ENCODE data around the gene MYO16.
"Not testable (repeated sequence)": the region's sequence is repeated elsewhere in the genome, so short reads cannot be mapped to it uniquely, and the experiment has no call there.

Gene MYO16

GRCh38 chr13:109091249-109091648 lies 461.8 kb downstream of the MYO16 start:
- H3K4me1 ChIP-seq (ENCODE audit: control insufficient read depth in 2 of 2, insufficient read depth in 2 of 2, low read length in 2 of 2) = no peaks in the 10 kb centered on the region

GRCh38 chr13:109092186-109092585 lies 462.8 kb downstream of the MYO16 start:
- H3K36me3 ChIP-seq (ENCODE audit: control insufficient read depth in 2 of 2, insufficient read depth in 2 of 2, low read length in 2 of 2); H3K4me1 ChIP-seq (ENCODE audit: control insufficient read depth in 2 of 2, insufficient read depth in 2 of 2, low read length in 2 of 2); H3K27ac ChIP-seq (ENCODE audit: low read depth in 2 of 2, low read length in 2 of 2); H3K4me3 ChIP-seq (ENCODE audit: low read length in 2 of 2); H3K9ac ChIP-seq (ENCODE audit: low read depth in 1 of 2, low read length in 2 of 2); H3K9me3 ChIP-seq (ENCODE audit: control insufficient read depth in 2 of 2, low read length in 2 of 2); H3K27me3 ChIP-seq (ENCODE audit: control insufficient read depth in 2 of 2, insufficient read depth in 2 of 2, low read length in 2 of 2): not testable (repeated sequence)

More at GRCh38 chr13:109091249-109091648, 461.8 kb downstream of the MYO16 start:
- Histone ChIP-seq H3K27me3 (ENCODE audit: control insufficient read depth in 2 of 2, insufficient read depth in 2 of 2, low read length in 2 of 2) (peaks cover 0 to 3% of the 10 kb centered on the region in 2 donors), H3K36me3 (ENCODE audit: control insufficient read depth in 2 of 2, insufficient read depth in 2 of 2, low read length in 2 of 2) (no peaks in the 10 kb centered on the region), H3K27ac (ENCODE audit: low read depth in 2 of 2, low read length in 2 of 2) (no peak overlapping the region), H3K9ac (ENCODE audit: low read depth in 1 of 2, low read length in 2 of 2) (no peak overlapping the region), H3K4me3 (ENCODE audit: low read length in 2 of 2) (no peak overlapping the region), H3K9me3 (ENCODE audit: control insufficient read depth in 2 of 2, low read length in 2 of 2) (no peaks in the 10 kb centered on the region)

- no peak overlapping the region for H3K9ac ChIP-seq (ENCODE audit: low read depth in 1 of 2, low read length in 2 of 2)
- peaks cover 0 to 3% of the 10 kb centered on the region in 2 donors for H3K27me3 ChIP-seq (ENCODE audit: control insufficient read depth in 2 of 2, insufficient read depth in 2 of 2, low read length in 2 of 2)
- no peaks in the 10 kb centered on the region for H3K4me1 ChIP-seq (ENCODE audit: control insufficient read depth in 2 of 2, insufficient read depth in 2 of 2, low read length in 2 of 2)
- no peak overlapping the region for H3K27ac ChIP-seq (ENCODE audit: low read depth in 2 of 2, low read length in 2 of 2)
- no peaks in the 10 kb centered on the region for H3K9me3 ChIP-seq (ENCODE audit: control insufficient read depth in 2 of 2, low read length in 2 of 2)
- H3K36me3 ChIP-seq (ENCODE audit: control insufficient read depth in 2 of 2, insufficient read depth in 2 of 2, low read length in 2 of 2) = no peaks in the 10 kb centered on the region
- no peak overlapping the region for H3K4me3 ChIP-seq (ENCODE audit: low read length in 2 of 2)
These were observed 464.6 kb downstream of the MYO16 start for GRCh38 chr13:109093998-109094397.

DNA sequence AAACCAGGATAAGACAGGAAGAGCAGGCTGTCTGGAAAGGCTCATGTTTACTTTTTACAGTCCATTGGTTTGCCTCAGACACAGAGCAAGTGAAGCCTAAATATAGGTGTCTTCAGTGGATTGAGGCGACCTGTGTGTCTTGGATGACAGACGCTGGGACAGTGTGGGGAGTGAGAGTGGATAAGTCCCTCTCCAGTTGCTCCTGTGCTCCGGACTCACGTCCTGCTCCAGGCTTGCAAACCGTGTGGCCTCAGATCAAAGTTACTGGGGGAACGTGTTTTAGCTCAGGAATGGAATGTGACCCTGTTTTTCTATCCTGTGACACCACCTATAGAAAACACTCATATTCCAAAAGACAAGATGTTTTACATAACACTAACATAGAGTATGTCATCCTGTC lies 465.7 kb downstream of the MYO16 start:
- Histone ChIP-seq H3K27ac (ENCODE audit: low read depth in 2 of 2, low read length in 2 of 2) (no peak overlapping the region), H3K27me3 (ENCODE audit: control insufficient read depth in 2 of 2, insufficient read depth in 2 of 2, low read length in 2 of 2) (no peaks in the 10 kb centered on the region), H3K9me3 (ENCODE audit: control insufficient read depth in 2 of 2, low read length in 2 of 2) (no peaks in the 10 kb centered on the region)

GRCh38 chr13:109096101-109096500 lies 466.7 kb downstream of the MYO16 start:
- H3K9me3 ChIP-seq (ENCODE audit: control insufficient read depth in 2 of 2, low read length in 2 of 2) = no peaks in the 10 kb centered on the region
- no peaks in the 10 kb centered on the region for H3K4me1 ChIP-seq (ENCODE audit: control insufficient read depth in 2 of 2, insufficient read depth in 2 of 2, low read length in 2 of 2)
- H3K9ac ChIP-seq (ENCODE audit: low read depth in 1 of 2, low read length in 2 of 2) = no peak overlapping the region
- H3K27ac ChIP-seq (ENCODE audit: low read depth in 2 of 2, low read length in 2 of 2) = no peak overlapping the region
- no peaks in the 10 kb centered on the region for H3K27me3 ChIP-seq (ENCODE audit: control insufficient read depth in 2 of 2, insufficient read depth in 2 of 2, low read length in 2 of 2)
- H3K4me3 ChIP-seq (ENCODE audit: low read length in 2 of 2) = no peak overlapping the region
- H3K36me3 ChIP-seq (ENCODE audit: control insufficient read depth in 2 of 2, insufficient read depth in 2 of 2, low read length in 2 of 2) = no peaks in the 10 kb centered on the region

More for the DNA sequence above, 465.7 kb downstream of the MYO16 start:
- no peak overlapping the region for H3K4me3 ChIP-seq (ENCODE audit: low read length in 2 of 2)
- H3K4me1 ChIP-seq (ENCODE audit: control insufficient read depth in 2 of 2, insufficient read depth in 2 of 2, low read length in 2 of 2) = no peaks in the 10 kb centered on the region
- no peaks in the 10 kb centered on the region for H3K36me3 ChIP-seq (ENCODE audit: control insufficient read depth in 2 of 2, insufficient read depth in 2 of 2, low read length in 2 of 2)
- no peak overlapping the region for H3K9ac ChIP-seq (ENCODE audit: low read depth in 1 of 2, low read length in 2 of 2)

DNA sequence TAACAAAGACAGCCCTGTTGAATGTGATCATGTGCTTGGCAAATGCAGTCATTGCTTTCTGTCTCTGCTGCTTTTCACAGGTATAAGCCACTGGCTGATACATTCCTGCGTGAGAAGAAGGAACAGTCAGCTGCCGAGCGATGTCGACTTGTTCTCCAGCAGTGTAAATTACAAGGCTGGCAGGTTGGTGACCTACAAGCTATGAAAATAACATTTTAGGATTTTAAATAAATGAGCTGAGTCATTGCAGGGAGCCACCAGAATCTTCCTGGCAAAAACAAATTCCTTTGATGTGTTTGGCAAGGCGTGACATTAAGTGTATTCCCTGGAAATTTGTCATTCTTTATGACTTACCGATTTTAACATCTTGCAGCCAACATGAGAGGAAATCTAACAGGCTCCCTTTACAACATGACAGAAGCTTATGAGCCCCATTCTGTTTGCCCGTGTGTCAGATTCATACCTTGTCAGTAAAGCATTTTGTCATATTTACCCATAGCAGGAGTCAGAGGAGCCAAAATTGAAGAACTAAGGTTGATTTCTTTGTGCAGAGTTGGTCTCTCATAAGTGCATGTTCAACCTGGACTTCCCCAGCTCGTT lies 471.4 kb downstream of the MYO16 start:
- no peak overlapping the region for H3K27ac ChIP-seq (ENCODE audit: low read depth in 2 of 2, low read length in 2 of 2)

DNA sequence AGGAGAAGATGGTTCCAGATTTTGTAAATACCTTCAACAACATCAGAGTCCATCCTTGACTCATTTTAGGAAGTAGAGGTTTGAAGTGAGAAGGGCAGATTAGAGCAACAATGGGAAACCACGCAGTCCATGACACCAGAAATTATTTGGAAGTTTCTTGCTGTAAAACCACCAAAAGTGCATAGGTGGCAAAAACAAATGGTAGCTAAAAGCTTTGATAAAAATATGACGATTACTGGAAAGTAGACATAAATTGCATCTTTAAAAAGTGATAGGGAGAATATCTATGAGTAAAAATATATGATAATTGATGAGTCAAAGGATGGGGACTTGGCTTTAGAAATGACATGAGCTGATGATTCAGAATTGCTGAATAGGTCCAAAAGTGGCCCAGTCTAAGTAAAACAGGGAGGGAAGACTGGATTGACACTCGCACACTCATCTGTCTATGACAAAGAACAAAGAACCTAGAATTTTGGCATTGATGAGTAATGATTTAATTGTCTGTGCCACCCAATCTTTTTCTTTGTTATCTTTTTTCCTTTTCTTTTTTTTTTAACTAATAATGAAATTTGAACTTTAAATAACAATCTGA lies 472.2 kb downstream of the MYO16 start:
- Histone ChIP-seq H3K27ac (ENCODE audit: low read depth in 2 of 2, low read length in 2 of 2) (no peak overlapping the region), H3K9ac (ENCODE audit: low read depth in 1 of 2, low read length in 2 of 2) (no peak overlapping the region), H3K4me1 (ENCODE audit: control insufficient read depth in 2 of 2, insufficient read depth in 2 of 2, low read length in 2 of 2) (no peaks in the 10 kb centered on the region), H3K4me3 (ENCODE audit: low read length in 2 of 2) (no peak overlapping the region), H3K9me3 (ENCODE audit: control insufficient read depth in 2 of 2, low read length in 2 of 2) (no peaks in the 10 kb centered on the region), H3K36me3 (ENCODE audit: control insufficient read depth in 2 of 2, insufficient read depth in 2 of 2, low read length in 2 of 2) (no peaks in the 10 kb centered on the region), H3K27me3 (ENCODE audit: control insufficient read depth in 2 of 2, insufficient read depth in 2 of 2, low read length in 2 of 2) (no peaks in the 10 kb centered on the region)

More for the DNA sequence above, 471.4 kb downstream of the MYO16 start:
- Histone ChIP-seq H3K36me3 (ENCODE audit: control insufficient read depth in 2 of 2, insufficient read depth in 2 of 2, low read length in 2 of 2) (no peaks in the 10 kb centered on the region), H3K4me1 (ENCODE audit: control insufficient read depth in 2 of 2, insufficient read depth in 2 of 2, low read length in 2 of 2) (no peaks in the 10 kb centered on the region), H3K4me3 (ENCODE audit: low read length in 2 of 2) (no peak overlapping the region), H3K27me3 (ENCODE audit: control insufficient read depth in 2 of 2, insufficient read depth in 2 of 2, low read length in 2 of 2) (no peaks in the 10 kb centered on the region), H3K9me3 (ENCODE audit: control insufficient read depth in 2 of 2, low read length in 2 of 2) (no peaks in the 10 kb centered on the region), H3K9ac (ENCODE audit: low read depth in 1 of 2, low read length in 2 of 2) (no peak overlapping the region)

DNA sequence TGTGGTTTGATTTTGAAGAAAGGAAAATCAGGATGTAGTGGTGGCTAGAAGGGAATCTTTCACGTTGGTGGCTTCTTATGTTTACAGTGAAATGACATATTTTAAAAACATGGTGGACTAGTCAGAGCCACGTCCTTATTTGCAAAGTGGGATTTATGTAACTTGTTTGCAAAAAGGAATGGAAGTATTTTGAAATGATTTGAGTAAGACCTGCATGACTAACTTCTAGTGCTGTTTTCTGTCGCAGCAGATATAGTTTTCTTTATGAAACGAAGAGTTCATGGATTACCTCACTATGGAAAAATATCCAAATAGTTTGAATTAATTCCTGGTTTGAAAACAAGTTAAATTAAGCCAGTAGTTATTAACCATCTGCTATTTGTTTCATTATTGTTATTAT lies 476.5 kb downstream of the MYO16 start:
- H3K9ac ChIP-seq (ENCODE audit: low read depth in 1 of 2, low read length in 2 of 2) = no peak overlapping the region
- no peak overlapping the region for H3K4me3 ChIP-seq (ENCODE audit: low read length in 2 of 2)
- H3K4me1 ChIP-seq (ENCODE audit: control insufficient read depth in 2 of 2, insufficient read depth in 2 of 2, low read length in 2 of 2) = no peaks in the 10 kb centered on the region
- H3K27ac ChIP-seq (ENCODE audit: low read depth in 2 of 2, low read length in 2 of 2) = no peak overlapping the region
- no peaks in the 10 kb centered on the region for H3K36me3 ChIP-seq (ENCODE audit: control insufficient read depth in 2 of 2, insufficient read depth in 2 of 2, low read length in 2 of 2)
- no peaks in the 10 kb centered on the region for H3K9me3 ChIP-seq (ENCODE audit: control insufficient read depth in 2 of 2, low read length in 2 of 2)
- H3K27me3 ChIP-seq (ENCODE audit: control insufficient read depth in 2 of 2, insufficient read depth in 2 of 2, low read length in 2 of 2) = no peaks in the 10 kb centered on the region

GRCh38 chr13:109110159-109110558 lies 480.7 kb downstream of the MYO16 start:
- Histone ChIP-seq H3K27ac (ENCODE audit: low read depth in 2 of 2, low read length in 2 of 2) (no peak overlapping the region), H3K9me3 (ENCODE audit: control insufficient read depth in 2 of 2, low read length in 2 of 2) (no peaks in the 10 kb centered on the region), H3K36me3 (ENCODE audit: control insufficient read depth in 2 of 2, insufficient read depth in 2 of 2, low read length in 2 of 2) (no peaks in the 10 kb centered on the region), H3K27me3 (ENCODE audit: control insufficient read depth in 2 of 2, insufficient read depth in 2 of 2, low read length in 2 of 2) (no peaks in the 10 kb centered on the region), H3K4me3 (ENCODE audit: low read length in 2 of 2) (no peak overlapping the region), H3K9ac (ENCODE audit: low read depth in 1 of 2, low read length in 2 of 2) (no peak overlapping the region), H3K4me1 (ENCODE audit: control insufficient read depth in 2 of 2, insufficient read depth in 2 of 2, low read length in 2 of 2) (no peaks in the 10 kb centered on the region)

DNA sequence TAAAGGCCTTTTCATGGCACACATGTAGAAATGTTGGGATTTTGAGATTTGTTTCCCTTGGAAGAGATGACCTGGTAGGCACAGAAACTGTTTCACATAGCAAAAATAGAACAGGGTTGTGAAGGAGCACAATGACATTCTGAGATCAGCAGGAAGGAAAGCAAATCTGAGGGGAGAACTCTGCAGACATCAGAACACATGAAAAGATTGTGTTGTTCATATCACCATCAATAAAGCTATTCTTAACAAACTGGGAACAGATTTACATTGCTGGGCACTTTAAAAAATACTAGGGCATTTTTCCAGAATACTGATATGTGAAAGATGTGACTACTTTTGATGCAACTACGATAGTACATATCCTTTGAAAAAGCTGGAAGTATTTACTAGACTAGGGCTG lies 481.7 kb downstream of the MYO16 start:
- Histone ChIP-seq H3K4me1 (ENCODE audit: control insufficient read depth in 2 of 2, insufficient read depth in 2 of 2, low read length in 2 of 2) (no peaks in the 10 kb centered on the region), H3K27ac (ENCODE audit: low read depth in 2 of 2, low read length in 2 of 2) (no peak overlapping the region), H3K4me3 (ENCODE audit: low read length in 2 of 2) (no peak overlapping the region)

More for the DNA sequence above, 481.7 kb downstream of the MYO16 start:
- H3K9ac ChIP-seq (ENCODE audit: low read depth in 1 of 2, low read length in 2 of 2) = no peak overlapping the region
- no peaks in the 10 kb centered on the region for H3K36me3 ChIP-seq (ENCODE audit: control insufficient read depth in 2 of 2, insufficient read depth in 2 of 2, low read length in 2 of 2)
- no peaks in the 10 kb centered on the region for H3K9me3 ChIP-seq (ENCODE audit: control insufficient read depth in 2 of 2, low read length in 2 of 2)
- no peaks in the 10 kb centered on the region for H3K27me3 ChIP-seq (ENCODE audit: control insufficient read depth in 2 of 2, insufficient read depth in 2 of 2, low read length in 2 of 2)

All from mucosa of rectum (tissue), 2 donors.